Mesenchymal stem cell (in vitro differentiated cells and primary cell): ENCODE measurements around the gene ZBTB14.

ENCODE experiments used
- DNase-seq: peaks from one replicate; pipeline ENCODE4 v3.0.0-alpha.2; 2013
- H2AFZ ChIP-seq: one replicate; pipeline ENCODE4 v1.6.1; 2013; ENCODE audit warnings: low read depth, mild to moderate bottlenecking, control low read depth, inconsistent platforms, low read length, moderate library complexity
- H2AK5ac ChIP-seq: 2 replicates; pipeline ENCODE4 v1.6.1; 2013; ENCODE audit warnings: low read length, moderate library complexity, mild to moderate bottlenecking, inconsistent platforms; ENCODE audit not compliant: severe bottlenecking
- H2BK120ac ChIP-seq: one replicate; pipeline ENCODE4 v1.6.1; 2013; ENCODE audit warnings: low read depth, mild to moderate bottlenecking, inconsistent platforms, low read length, moderate library complexity
- H2BK12ac ChIP-seq, 2 experiments: one replicate each; pipeline ENCODE4 v1.6.1; 2013; ENCODE audit warnings: inconsistent platforms in 2 of 2, low read length in 2 of 2, mild to moderate bottlenecking in 2 of 2, moderate library complexity in 2 of 2, control low read depth in 1 of 2
- H2BK15ac ChIP-seq: one replicate; pipeline ENCODE4 v1.6.1; 2013; ENCODE audit warnings: mild to moderate bottlenecking, low read depth, inconsistent platforms; ENCODE audit not compliant: poor library complexity, severe bottlenecking
- H2BK5ac ChIP-seq: 2 replicates; pipeline ENCODE4 v1.6.1; 2013; ENCODE audit warnings: low read depth, mild to moderate bottlenecking, low read length, control low read depth, inconsistent platforms; ENCODE audit not compliant: poor library complexity, severe bottlenecking
- H3K14ac ChIP-seq, 2 experiments: one replicate each; pipeline ENCODE4 v1.6.1; 2013; ENCODE audit warnings: inconsistent platforms in 2 of 2, low read length in 2 of 2, control low read depth in 1 of 2, mild to moderate bottlenecking in 1 of 2, moderate library complexity in 1 of 2
- H3K18ac ChIP-seq, 2 experiments: one replicate each; pipeline ENCODE4 v1.6.1; 2013; ENCODE audit warnings: inconsistent platforms in 2 of 2, low read length in 2 of 2, control low read depth in 1 of 2, low read depth in 1 of 2, mild to moderate bottlenecking in 1 of 2
- H3K23ac ChIP-seq, 2 experiments: one replicate each; pipeline ENCODE4 v1.6.1; 2013; ENCODE audit warnings: inconsistent platforms in 2 of 2, low read length in 2 of 2, mild to moderate bottlenecking in 2 of 2, moderate library complexity in 2 of 2, control low read depth in 1 of 2
- H3K27ac ChIP-seq: 2 replicates; pipeline ENCODE4 v1.5.1; 2013; ENCODE audit warnings: mild to moderate bottlenecking, moderate library complexity, low read length, control low read depth, inconsistent platforms; ENCODE audit not compliant: poor library complexity, severe bottlenecking
- H3K27me3 ChIP-seq, 2 experiments: 2 replicates each; pipeline versions ENCODE4 v1.6.1 to v1.7.0; 2013; ENCODE audit warnings: low read length in 2 of 2, mild to moderate bottlenecking in 2 of 2, moderate library complexity in 2 of 2, control low read depth in 1 of 2, inconsistent platforms in 1 of 2; ENCODE audit not compliant: control insufficient read depth in 1 of 2, insufficient read depth in 1 of 2
- H3K36me3 ChIP-seq, 2 experiments: 2 replicates each; pipeline versions ENCODE4 v1.6.1 to v1.7.0; 2013; ENCODE audit warnings: low read length in 2 of 2, control low read depth in 1 of 2, inconsistent platforms in 1 of 2, low read depth in 1 of 2, mild to moderate bottlenecking in 1 of 2; ENCODE audit not compliant: insufficient read depth in 2 of 2, control insufficient read depth in 1 of 2
- H3K4ac ChIP-seq, 2 experiments: one replicate each; pipeline ENCODE4 v1.6.1; 2013; ENCODE audit warnings: inconsistent platforms in 2 of 2, low read length in 2 of 2, mild to moderate bottlenecking in 2 of 2, moderate library complexity in 2 of 2, control low read depth in 1 of 2, low read depth in 1 of 2
- H3K4me1 ChIP-seq: 2 replicates; pipeline ENCODE4 v1.6.1; 2013; ENCODE audit warnings: low read depth, low read length, control low read depth; ENCODE audit not compliant: control insufficient read depth, insufficient read depth
- H3K4me2 ChIP-seq: 2 replicates; pipeline ENCODE4 v1.6.1; 2013; ENCODE audit warnings: low read length, mild to moderate bottlenecking, inconsistent platforms; ENCODE audit not compliant: poor library complexity, severe bottlenecking
- H3K4me3 ChIP-seq, 2 experiments: 2 replicates each; pipeline versions ENCODE4 v1.5.1 to v1.7.0; 2013; ENCODE audit warnings: low read length in 2 of 2, mild to moderate bottlenecking in 2 of 2, control low read depth in 1 of 2, low read depth in 1 of 2; ENCODE audit not compliant: insufficient read depth in 1 of 2
- H3K79me1 ChIP-seq: replicated peaks from 2 replicates; pipeline ENCODE4 v1.6.1; 2013; ENCODE audit warnings: mild to moderate bottlenecking, control low read depth, low read length, inconsistent platforms; ENCODE audit not compliant: poor library complexity, severe bottlenecking
- H3K9ac ChIP-seq: 2 replicates; pipeline ENCODE4 v1.7.0; 2013; ENCODE audit warnings: mild to moderate bottlenecking, low read length, moderate library complexity
- H3K9me3 ChIP-seq: 2 replicates; pipeline ENCODE4 v1.7.0; 2013; ENCODE audit warnings: mild to moderate bottlenecking, low read length; ENCODE audit not compliant: control insufficient read depth
- H4K8ac ChIP-seq: one replicate; pipeline ENCODE4 v1.6.1; 2013; ENCODE audit warnings: inconsistent platforms, mild to moderate bottlenecking, low read length, moderate library complexity
- H4K91ac ChIP-seq: one replicate; pipeline ENCODE4 v1.6.1; 2013; ENCODE audit warnings: mild to moderate bottlenecking, low read length, inconsistent platforms
- WGBS: methylation state at CpG from one replicate; pipeline ENCODE4 v1.1.7; 2013; ENCODE audit warnings: mixed read lengths; 5-methylcytosine and 5-hydroxymethylcytosine counted together

Gene ZBTB14

GRCh38 chr18:5285326-5285725 is 10.2 kb downstream of the ZBTB14 start:
- Histone ChIP-seq H2BK120ac (no peak overlapping the region), H3K36me3 (peaks cover 0 to 13% of the 10 kb centered on the region in 2 experiments), H3K4ac (no peak overlapping the region), H3K4me3 (no peak overlapping the region), H4K91ac (no peak overlapping the region), H2BK15ac (no peak overlapping the region), H2BK12ac (no peak overlapping the region), H4K8ac (no peak overlapping the region), H2AFZ (no peak overlapping the region), H3K14ac (no peak overlapping the region), H3K27ac (no peak overlapping the region), H3K23ac (no peak overlapping the region), H2BK5ac (no peak overlapping the region), H3K9ac (no peak overlapping the region), H3K18ac (no peak overlapping the region), H3K79me1 (peaks cover 3% of the 10 kb centered on the region), H3K4me1 (no peaks in the 10 kb centered on the region), H3K4me2 (no peak overlapping the region), H3K9me3 (no peaks in the 10 kb centered on the region), H2AK5ac (no peak overlapping the region), H3K27me3 (no peaks in the 10 kb centered on the region)
- DNase-seq: no peak
- 95% methylated on average over 2 of the region's 2 CpGs for WGBS

DNA sequence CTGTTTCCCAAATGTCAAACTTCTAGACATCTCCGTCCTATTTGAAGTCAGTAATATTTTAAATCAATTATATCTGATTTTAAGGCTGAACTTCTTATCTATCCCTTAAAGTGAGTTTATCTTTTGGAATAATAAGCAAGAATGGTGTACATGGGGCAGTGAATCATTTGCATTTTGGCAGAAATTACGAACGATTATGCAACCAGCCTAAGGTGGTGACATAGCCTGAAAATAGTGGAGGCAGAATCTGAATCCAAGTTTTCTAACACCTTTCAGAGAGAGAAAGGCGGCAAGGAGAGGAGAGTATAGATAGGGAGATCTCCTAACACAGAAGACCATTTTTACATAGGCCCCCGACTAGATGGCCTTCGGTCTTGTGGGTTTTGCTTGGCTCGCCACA is 10.7 kb downstream of the ZBTB14 start:
- no peak overlapping the region for H4K8ac ChIP-seq
- no peak overlapping the region for H3K4me3 ChIP-seq
- no peak overlapping the region for H3K23ac ChIP-seq
- no peak overlapping the region for H3K4ac ChIP-seq
- no peak overlapping the region for H2BK15ac ChIP-seq
- H3K14ac ChIP-seq: no peak overlapping the region
- H2BK5ac ChIP-seq: no peak overlapping the region
- no peak overlapping the region for H2AK5ac ChIP-seq
- no peaks in the 10 kb centered on the region for H3K27me3 ChIP-seq
- no peak overlapping the region for H3K4me2 ChIP-seq
- H3K79me1 ChIP-seq: no peaks in the 10 kb centered on the region
- H2BK12ac ChIP-seq: no peak overlapping the region
- H3K9me3 ChIP-seq: no peaks in the 10 kb centered on the region
- no peak overlapping the region for H2AFZ ChIP-seq
- DNase-seq: no peak
- H3K4me1 ChIP-seq: no peaks in the 10 kb centered on the region
- no peak overlapping the region for H3K9ac ChIP-seq
- no peak overlapping the region for H2BK120ac ChIP-seq
- 85% methylated on average over 6 of the region's 7 CpGs for WGBS
- H3K18ac ChIP-seq: no peak overlapping the region
- peaks cover 0 to 8% of the 10 kb centered on the region in 2 experiments for H3K36me3 ChIP-seq
- no peak overlapping the region for H3K27ac ChIP-seq
- H4K91ac ChIP-seq: no peak overlapping the region

GRCh38 chr18:5282770-5283169 is 12.8 kb downstream of the ZBTB14 start:
- no peak for DNase-seq
- H3K18ac ChIP-seq: no peak overlapping the region
- H3K79me1 ChIP-seq: no peaks in the 10 kb centered on the region
- H3K23ac ChIP-seq: no peak overlapping the region
- no peaks in the 10 kb centered on the region for H3K4me1 ChIP-seq
- H2BK12ac ChIP-seq: no peak overlapping the region
- H3K4me3 ChIP-seq: no peak overlapping the region
- no peak overlapping the region for H4K91ac ChIP-seq
- H3K9ac ChIP-seq: no peak overlapping the region
- H2BK120ac ChIP-seq: no peak overlapping the region
- no peak overlapping the region for H2AFZ ChIP-seq
- no peak overlapping the region for H3K4me2 ChIP-seq
- no peaks in the 10 kb centered on the region for H3K27me3 ChIP-seq
- 94% methylated on average over 1 of the region's 1 CpG for WGBS
- no peak overlapping the region for H2AK5ac ChIP-seq
- H2BK5ac ChIP-seq: no peak overlapping the region
- H3K4ac ChIP-seq: no peak overlapping the region
- no peak overlapping the region for H3K27ac ChIP-seq
- H3K14ac ChIP-seq: no peak overlapping the region
- peaks cover 4% of the 10 kb centered on the region for H3K9me3 ChIP-seq
- H4K8ac ChIP-seq: no peak overlapping the region
- H3K36me3 ChIP-seq: no peaks in the 10 kb centered on the region
- H2BK15ac ChIP-seq: no peak overlapping the region

- Histone ChIP-seq H4K91ac (no peak overlapping the region), H2AK5ac (no peak overlapping the region), H3K9ac (no peak overlapping the region), H3K18ac (no peak overlapping the region), H2BK120ac (no peak overlapping the region), H3K4me3 (no peak overlapping the region), H3K79me1 (no peaks in the 10 kb centered on the region), H2BK12ac (no peak overlapping the region), H3K9me3 (peaks cover 9% of the 10 kb centered on the region), H3K36me3 (no peaks in the 10 kb centered on the region), H3K14ac (no peak overlapping the region), H2BK15ac (no peak overlapping the region), H3K23ac (no peak overlapping the region), H2AFZ (no peak overlapping the region), H2BK5ac (no peak overlapping the region), H3K4ac (no peak overlapping the region), H4K8ac (no peak overlapping the region), H3K4me1 (no peaks in the 10 kb centered on the region), H3K27me3 (no peaks in the 10 kb centered on the region), H3K4me2 (no peak overlapping the region), H3K27ac (no peak overlapping the region)
- DNase-seq: no peak
- WGBS: 44% methylated on average over 3 of the region's 3 CpGs
These were observed 18.6 kb downstream of the ZBTB14 start for GRCh38 chr18:5276947-5277346.
